H9 (cell line): ENCODE data around the gene PKNOX2. TPM values are rescaled to one million over a fixed set of nuclear protein-coding genes. Genes with fewer than 3 reads are reported as not detected.

Experiments used
- DNase-seq: peaks from one replicate; pipeline ENCODE4 v3.0.0-alpha.2; 2017
- H2AFZ ChIP-seq: one replicate; pipeline ENCODE4 v1.6.1; 2013; ENCODE audit warnings: mild to moderate bottlenecking, low read length, control low read depth, moderate library complexity
- H2AK5ac ChIP-seq: 2 replicates; pipeline ENCODE4 v1.6.1; 2013; ENCODE audit warnings: low read length, control low read depth, mixed read lengths; ENCODE audit not compliant: insufficient read length
- H2BK120ac ChIP-seq: one replicate; pipeline ENCODE4 v1.6.1; 2013; ENCODE audit warnings: low read depth, mild to moderate bottlenecking, low read length, control low read depth, inconsistent platforms; ENCODE audit not compliant: poor library complexity, severe bottlenecking
- H2BK12ac ChIP-seq: 2 replicates; pipeline ENCODE4 v1.6.1; 2013; ENCODE audit warnings: low read length, control low read depth, mixed read lengths, low read depth; ENCODE audit not compliant: insufficient read length
- H2BK15ac ChIP-seq: 2 replicates; pipeline ENCODE4 v1.6.1; 2013; ENCODE audit warnings: low read depth, low read length, control low read depth
- H2BK20ac ChIP-seq: one replicate; pipeline ENCODE4 v1.6.1; 2013; ENCODE audit warnings: low read depth, mild to moderate bottlenecking, low read length, control low read depth, inconsistent platforms; ENCODE audit not compliant: poor library complexity, severe bottlenecking
- H2BK5ac ChIP-seq: 2 replicates; pipeline ENCODE4 v1.6.1; 2013; ENCODE audit warnings: low read length, control low read depth, mixed read lengths; ENCODE audit not compliant: insufficient read length
- H3K14ac ChIP-seq: 2 replicates; pipeline ENCODE4 v1.6.1; 2013; ENCODE audit warnings: low read length, control low read depth; ENCODE audit not compliant: insufficient read depth
- H3K18ac ChIP-seq: 2 replicates; pipeline ENCODE4 v1.6.1; 2013; ENCODE audit warnings: low read depth, mild to moderate bottlenecking, mixed read lengths, low read length, control low read depth; ENCODE audit not compliant: insufficient read length
- H3K23ac ChIP-seq: 2 replicates; pipeline ENCODE4 v1.6.1; 2013; ENCODE audit warnings: low read length, control low read depth, mixed read lengths, low read depth; ENCODE audit not compliant: insufficient read length
- H3K23me2 ChIP-seq: 2 replicates; pipeline ENCODE4 v1.6.1; 2013; ENCODE audit warnings: low read depth, mild to moderate bottlenecking, mixed read lengths, low read length, control low read depth; ENCODE audit not compliant: insufficient read length, poor library complexity, severe bottlenecking
- H3K27ac ChIP-seq: 2 replicates; pipeline ENCODE4 v1.5.1; 2013; ENCODE audit warnings: low read length, control low read depth, mixed read lengths, low read depth; ENCODE audit not compliant: insufficient read length
- H3K27me3 ChIP-seq: 2 replicates; pipeline ENCODE4 v1.6.1; 2013; ENCODE audit warnings: low read length, control low read depth, inconsistent platforms; ENCODE audit not compliant: insufficient read depth
- H3K4ac ChIP-seq: 2 replicates; pipeline ENCODE4 v1.6.1; 2013; ENCODE audit warnings: low read depth, mild to moderate bottlenecking, control low read depth, inconsistent platforms, low read length, moderate library complexity
- H3K4me1 ChIP-seq: 2 replicates; pipeline ENCODE4 v1.6.1; 2013; ENCODE audit warnings: low read length, control low read depth, inconsistent platforms; ENCODE audit not compliant: insufficient read depth
- H3K4me2 ChIP-seq: 2 replicates; pipeline ENCODE4 v1.6.1; 2013; ENCODE audit warnings: low read length, control low read depth, mixed read lengths; ENCODE audit not compliant: insufficient read length, insufficient read depth
- H3K56ac ChIP-seq: 2 replicates; pipeline ENCODE4 v1.6.1; 2013; ENCODE audit warnings: low read depth, mild to moderate bottlenecking, mixed read lengths, low read length, control low read depth; ENCODE audit not compliant: insufficient read length
- H3K79me1 ChIP-seq: 2 replicates; pipeline ENCODE4 v1.6.1; 2013; ENCODE audit warnings: low read depth, mild to moderate bottlenecking, moderate library complexity, low read length, control low read depth, inconsistent platforms; ENCODE audit not compliant: insufficient read depth, poor library complexity, severe bottlenecking
- H3K79me2 ChIP-seq: 2 replicates; pipeline ENCODE4 v1.6.1; 2013; ENCODE audit warnings: low read length, control low read depth, inconsistent platforms; ENCODE audit not compliant: insufficient read depth
- H3K9ac ChIP-seq: 2 replicates; pipeline ENCODE4 v1.6.1; 2013; ENCODE audit warnings: low read length, control low read depth, mixed read lengths; ENCODE audit not compliant: insufficient read length; ENCODE audit errors: extremely low read depth
- H3K9me3 ChIP-seq: one replicate; pipeline ENCODE4 v1.6.1; 2013; ENCODE audit warnings: low read depth, low read length, inconsistent platforms; ENCODE audit not compliant: control insufficient read depth
- H3T11ph ChIP-seq: one replicate; pipeline ENCODE4 v1.6.1; 2013; ENCODE audit warnings: mild to moderate bottlenecking, low read length, control low read depth, inconsistent platforms
- H4K20me1 ChIP-seq: one replicate; pipeline ENCODE4 v1.6.1; 2013; ENCODE audit not compliant: control insufficient read depth, insufficient read length, insufficient read depth
- H4K5ac ChIP-seq: 2 replicates; pipeline ENCODE4 v1.6.1; 2013; ENCODE audit warnings: low read depth, mild to moderate bottlenecking, mixed read lengths, low read length, control low read depth; ENCODE audit not compliant: insufficient read length
- H4K8ac ChIP-seq: replicated peaks from 2 replicates; pipeline ENCODE4 v1.6.1; 2013; ENCODE audit warnings: low read length, control low read depth, mixed read lengths, low read depth; ENCODE audit not compliant: insufficient read length
- H4K91ac ChIP-seq: 2 replicates; pipeline ENCODE4 v1.6.1; 2013; ENCODE audit warnings: low read depth, mild to moderate bottlenecking, moderate library complexity, mixed read lengths, low read length, control low read depth; ENCODE audit not compliant: insufficient read length
- H3K27ac Mint-ChIP-seq, 3 experiments: 2 replicates in 2 of 3; 3 replicates in 1 of 3; pipeline ENCODE4 v1.8.0; 2020 to 2021; ENCODE audit warnings: mixed read lengths in 3 of 3, mild to moderate bottlenecking in 1 of 3, moderate library complexity in 1 of 3
- H3K27me3 Mint-ChIP-seq: 2 replicates; pipeline ENCODE4 v1.8.0; 2021; ENCODE audit warnings: low read depth, mild to moderate bottlenecking, moderate library complexity, mixed read lengths
- H3K36me3 Mint-ChIP-seq, 3 experiments: 2 replicates in 2 of 3; 3 replicates in 1 of 3; pipeline ENCODE4 v1.8.0; 2020 to 2021; ENCODE audit warnings: low read depth in 3 of 3, mixed read lengths in 3 of 3; ENCODE audit not compliant: insufficient read depth in 1 of 3
- H3K4me1 Mint-ChIP-seq, 2 experiments: 2 replicates each; pipeline ENCODE4 v1.8.0; 2020; ENCODE audit warnings: mixed read lengths in 2 of 2
- H3K4me3 Mint-ChIP-seq, 2 experiments: 2 replicates in 1 of 2; 3 replicates in 1 of 2; pipeline ENCODE4 v1.8.0; 2020 to 2021; ENCODE audit warnings: mild to moderate bottlenecking in 2 of 2, mixed read lengths in 2 of 2, moderate library complexity in 1 of 2
- H3K9me3 Mint-ChIP-seq, 2 experiments: 2 replicates in 1 of 2; 3 replicates in 1 of 2; pipeline ENCODE4 v1.8.0; 2020; ENCODE audit warnings: mild to moderate bottlenecking in 2 of 2, mixed read lengths in 2 of 2, moderate library complexity in 1 of 2
- CTCF ChIP-seq: fragments of 200-600 bp; sonication (generic); conservative IDR thresholded peaks from 3 replicates; pipeline ENCODE4 v1.8.0; 2021; ENCODE audit warnings: antibody characterized with exemption, mild to moderate bottlenecking
- WGBS: extraction: QIAGEN DNeasy Blood & Tissue Kit; methylation state at CpG from one replicate; pipeline ENCODE4 v1.1.7; 2013; ENCODE audit warnings: missing lambda C conversion rate, low lambda C conversion rate, mixed read lengths; ENCODE audit not compliant: insufficient read length; ENCODE audit errors: extremely low coverage; 5-methylcytosine and 5-hydroxymethylcytosine counted together
- total RNA-seq: library from RNA; stranded (reverse); gene quantifications from 2 replicates; pipeline ENCODE4 v1.2.1, GENCODE V29; 2021

Gene PKNOX2
- total RNA-seq, 1 experiment from 2014 or later = 1.3 TPM

DNA sequence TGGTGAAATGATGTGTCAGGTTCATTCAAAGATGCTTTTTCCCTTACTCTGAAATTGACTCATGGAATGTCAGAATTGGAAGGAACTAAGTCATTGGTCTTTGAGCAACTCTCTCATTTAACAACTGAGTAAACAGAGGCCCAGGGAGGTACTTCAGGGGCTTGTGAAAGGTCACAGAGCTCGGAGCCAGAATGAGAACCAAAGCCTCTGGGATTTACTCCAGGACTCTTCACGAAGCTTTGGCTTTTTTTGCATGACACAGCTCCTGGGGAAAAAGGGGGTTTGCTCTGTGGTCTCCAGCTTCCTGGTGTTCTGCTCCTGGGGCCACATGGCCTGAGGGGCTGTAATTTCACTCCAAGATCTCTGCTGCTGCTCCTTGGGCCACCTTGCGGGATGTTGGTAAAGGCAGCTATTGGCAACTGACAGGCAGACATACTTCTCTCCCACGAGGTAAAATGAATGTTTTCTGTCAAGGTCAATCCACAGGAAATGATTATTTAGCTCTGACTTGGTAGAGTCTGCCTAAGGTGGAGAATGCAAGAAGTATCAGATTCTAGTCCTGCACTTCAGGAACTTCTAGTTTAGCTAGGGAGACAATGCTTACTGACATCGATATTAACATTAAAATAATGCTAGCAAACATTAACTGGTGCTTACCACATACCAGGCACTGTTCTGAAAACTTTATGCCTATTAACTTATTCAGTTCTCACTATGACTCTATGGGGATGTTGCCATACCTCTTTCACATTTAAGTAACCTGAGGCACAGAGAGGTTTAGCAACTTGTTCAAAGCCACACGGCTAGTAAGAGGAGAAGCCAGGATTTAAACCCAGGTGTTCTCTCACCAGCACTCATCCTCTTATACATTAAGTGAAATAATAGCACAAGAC is 16.1 kb downstream of the PKNOX2 start:
- Mint-ChIP-seq H3K9me3 (no peaks in the 10 kb centered on the region), H3K27ac (peak overlapping the region in 2 of 3 experiments; percentile 44 to 67; a peak in 3 of 7 replicates), H3K4me1 (peaks cover 43 to 54% of the 10 kb centered on the region in 2 experiments), H3K27me3 (peaks cover 38% of the 10 kb centered on the region), H3K36me3 (no peaks in the 10 kb centered on the region), H3K4me3 (no peak overlapping the region)
- Histone ChIP-seq H3K4me1 (peaks cover 2% of the 10 kb centered on the region; the same call in 1 of the 2 replicates), H2AK5ac (no peak overlapping the region), H3K56ac (no peak overlapping the region), H4K5ac (no peak overlapping the region), H3K18ac (no peak overlapping the region), H3K23ac (no peak overlapping the region), H4K91ac (no peak overlapping the region), H2BK15ac (no peak overlapping the region), H3K4ac (no peak overlapping the region), H3K79me1 (no peaks in the 10 kb centered on the region), H3K14ac (no peak overlapping the region), H2BK120ac (no peak overlapping the region), H3K27ac (no peak overlapping the region), H3K9ac (no peak overlapping the region), H2BK20ac (no peak overlapping the region), H3K4me2 (no peak overlapping the region), H2AFZ (no peak overlapping the region), H4K8ac (no peak overlapping the region), H4K20me1 (no peaks in the 10 kb centered on the region), H3K9me3 (no peaks in the 10 kb centered on the region), H2BK5ac (no peak overlapping the region), H3K27me3 (no peaks in the 10 kb centered on the region), H3K79me2 (no peaks in the 10 kb centered on the region), H2BK12ac (no peak overlapping the region), H3T11ph (no peak overlapping the region), H3K23me2 (no peaks in the 10 kb centered on the region)
- DNase-seq = no peak
- TF ChIP-seq CTCF = no peak
- WGBS = no CpG with 5 or more reads among the region's 6 CpGs
